ENCODE measurements around the gene RAD51B. TPM values are rescaled to one million over a fixed set of nuclear protein-coding genes. Genes with fewer than 3 reads are reported as not detected.

The RAD51B gene
- total RNA-seq, 6 experiments from 2014 or later, result 2.7 to 5.8 (median 4.3) TPM

DNA sequence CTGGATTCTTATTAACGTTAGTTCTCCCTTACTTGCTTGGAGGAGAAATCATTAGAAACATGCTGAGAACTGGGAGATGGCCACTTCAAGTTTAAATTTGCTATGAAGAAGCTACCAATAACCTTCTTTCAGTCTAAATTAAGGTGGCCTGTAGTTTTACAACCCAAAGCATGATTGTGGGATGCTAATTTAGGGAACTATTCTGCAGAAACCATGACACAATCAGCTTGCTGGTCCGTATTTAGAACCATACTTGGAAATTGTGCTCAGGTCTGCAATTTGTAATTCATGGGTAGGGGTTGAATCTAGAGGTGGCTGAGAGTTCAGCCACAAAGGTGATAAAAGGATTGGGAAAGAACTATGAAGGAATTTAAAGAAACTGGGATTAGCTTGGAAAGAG, 405.7 kb downstream of the RAD51B start:
- Histone ChIP-seq H3K4me1 (peaks cover 0 to 15% (median 3%) of the 10 kb centered on the region in 4 donors), H3K36me3 (no peaks in the 10 kb centered on the region), H3K4me3 (no peak overlapping the region), H3K27ac (no peak overlapping the region), H3K27me3 (no peaks in the 10 kb centered on the region), H3K9me3 (no peaks in the 10 kb centered on the region)
- intact Hi-C loops (cut with DNase I), result no loop called here
- ATAC-seq (no peak), DNase-seq (no peak)
- 70% methylated on average over 2 of the region's 2 CpGs for WGBS (ENCODE audit: insufficient coverage, low coverage, low lambda C conversion rate, missing lambda C conversion rate)
- no peak for TF ChIP-seq POLR2A (IDR thresholded peaks at IDR 0.05)
- no peak for TF ChIP-seq CTCF (IDR thresholded peaks at IDR 0.05)

GRCh38 chr14:68226523-68226922, 406.9 kb downstream of the RAD51B start:
- ATAC-seq, result no peak
- 100% methylated on average over 2 of the region's 4 CpGs for WGBS (ENCODE audit: insufficient coverage, low coverage, low lambda C conversion rate, missing lambda C conversion rate)

DNA sequence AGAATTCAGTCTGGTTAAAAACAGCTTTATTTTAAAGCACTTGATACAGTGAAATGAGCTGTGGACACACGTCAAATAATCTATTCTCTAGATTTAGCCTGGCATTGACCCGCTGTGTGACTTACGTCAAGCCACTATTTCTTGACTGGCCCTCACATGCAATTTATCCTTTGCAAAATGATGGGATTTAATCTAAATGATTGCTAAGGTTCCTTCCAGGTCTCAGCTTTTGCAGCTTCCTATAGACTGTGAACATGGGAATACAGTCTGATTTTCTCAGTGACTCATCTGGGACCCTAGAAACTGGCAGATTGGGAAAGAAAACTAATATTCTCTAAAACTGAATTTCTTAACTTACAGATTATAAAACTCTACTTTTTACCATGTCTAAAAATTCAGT, 409.1 kb downstream of the RAD51B start:
- H3K4me1 ChIP-seq, result peaks cover 0 to 47% (median 14%) of the 10 kb centered on the region in 4 donors
- H3K27ac ChIP-seq, result no peak overlapping the region
- TF ChIP-seq CTCF (IDR thresholded peaks at IDR 0.05), result no peak
- TF ChIP-seq POLR2A (IDR thresholded peaks at IDR 0.05), result no peak
- DNase-seq, result no peak
- no peaks in the 10 kb centered on the region for H3K27me3 ChIP-seq
- no peaks in the 10 kb centered on the region for H3K9me3 ChIP-seq
- ATAC-seq, result no peak
- H3K36me3 ChIP-seq, result no peaks in the 10 kb centered on the region
- intact Hi-C loops (cut with DNase I), result no loop called here
- WGBS (ENCODE audit: insufficient coverage, low coverage, low lambda C conversion rate, missing lambda C conversion rate), result 100% methylated on average over 1 of the region's 3 CpGs
- H3K4me3 ChIP-seq, result no peak overlapping the region

More at GRCh38 chr14:68226523-68226922, 406.9 kb downstream of the RAD51B start:
- DNase-seq, result no peak
- peaks cover 0 to 27% (median 4%) of the 10 kb centered on the region in 4 donors for H3K4me1 ChIP-seq
- no peak overlapping the region for H3K27ac ChIP-seq
- TF ChIP-seq POLR2A (IDR thresholded peaks at IDR 0.05) (no peak), CTCF (IDR thresholded peaks at IDR 0.05) (no peak)
- H3K27me3 ChIP-seq, result no peaks in the 10 kb centered on the region
- H3K4me3 ChIP-seq, result no peak overlapping the region
- H3K36me3 ChIP-seq, result no peaks in the 10 kb centered on the region
- intact Hi-C loops (cut with DNase I), result no loop called here
- no peaks in the 10 kb centered on the region for H3K9me3 ChIP-seq

- intact Hi-C loops (cut with DNase I), result no loop called here
- TF ChIP-seq CTCF (IDR thresholded peaks at IDR 0.05), result no peak
- no peak for TF ChIP-seq POLR2A (IDR thresholded peaks at IDR 0.05)
- Histone ChIP-seq H3K27me3 (no peaks in the 10 kb centered on the region), H3K4me3 (no peak overlapping the region), H3K36me3 (no peaks in the 10 kb centered on the region), H3K9me3 (no peaks in the 10 kb centered on the region), H3K27ac (peak overlapping the region; percentile 1 to 93 (median 49)), H3K4me1 (peaks cover 0 to 49% (median 14%) of the 10 kb centered on the region in 4 donors)
- 64% methylated on average over 3 of the region's 3 CpGs for WGBS (ENCODE audit: insufficient coverage, low coverage, low lambda C conversion rate, missing lambda C conversion rate)
- DNase-seq, result peak in 1 of 3 donors; percentile 74
- ATAC-seq, result peak; percentile 56 to 72 (median 66)
Measured at GRCh38 chr14:68229423-68230100, 410.0 kb downstream of the RAD51B start.
